ENCODE data around the gene TMCC1. TPM values are rescaled to one million over a fixed set of nuclear protein-coding genes. Genes with fewer than 3 reads are reported as not detected.
A peak's percentile ranks its signal among the peaks of the same experiment; 100 is the strongest.
"Not testable (repeated sequence)": the region's sequence is repeated elsewhere in the genome, so short reads cannot be mapped to it uniquely, and the experiment has no call there.

The TMCC1 gene
- total RNA-seq, 1 donor from 2014 or later, result 52.5 TPM

DNA sequence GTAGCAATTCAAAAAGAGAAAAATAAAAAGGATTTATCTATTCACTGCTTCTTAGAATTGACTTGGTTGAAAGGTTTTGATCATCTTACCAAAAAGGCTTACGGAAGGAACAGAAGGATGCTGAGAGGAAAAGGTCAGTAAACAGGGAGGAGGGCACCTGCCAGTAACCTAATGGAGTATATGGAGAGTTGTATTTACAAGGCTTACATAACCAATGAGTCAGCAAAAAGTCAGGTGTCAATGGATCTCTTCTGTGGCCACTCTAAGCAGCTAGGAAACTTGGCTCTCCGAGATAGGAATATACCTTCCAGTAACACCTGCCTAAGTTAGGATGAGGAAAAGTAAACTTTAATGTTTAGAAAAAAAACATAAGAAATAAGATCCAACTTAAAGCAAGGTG, 206.6 kb downstream of the TMCC1 start:
- no peaks in the 10 kb centered on the region for H3K9me3 Mint-ChIP-seq (ENCODE audit: low read depth)
- H3K27me3 Mint-ChIP-seq, result no peaks in the 10 kb centered on the region
- no peaks in the 10 kb centered on the region for H3K36me3 Mint-ChIP-seq (ENCODE audit: insufficient read depth)
- TF ChIP-seq, protein P1, sequence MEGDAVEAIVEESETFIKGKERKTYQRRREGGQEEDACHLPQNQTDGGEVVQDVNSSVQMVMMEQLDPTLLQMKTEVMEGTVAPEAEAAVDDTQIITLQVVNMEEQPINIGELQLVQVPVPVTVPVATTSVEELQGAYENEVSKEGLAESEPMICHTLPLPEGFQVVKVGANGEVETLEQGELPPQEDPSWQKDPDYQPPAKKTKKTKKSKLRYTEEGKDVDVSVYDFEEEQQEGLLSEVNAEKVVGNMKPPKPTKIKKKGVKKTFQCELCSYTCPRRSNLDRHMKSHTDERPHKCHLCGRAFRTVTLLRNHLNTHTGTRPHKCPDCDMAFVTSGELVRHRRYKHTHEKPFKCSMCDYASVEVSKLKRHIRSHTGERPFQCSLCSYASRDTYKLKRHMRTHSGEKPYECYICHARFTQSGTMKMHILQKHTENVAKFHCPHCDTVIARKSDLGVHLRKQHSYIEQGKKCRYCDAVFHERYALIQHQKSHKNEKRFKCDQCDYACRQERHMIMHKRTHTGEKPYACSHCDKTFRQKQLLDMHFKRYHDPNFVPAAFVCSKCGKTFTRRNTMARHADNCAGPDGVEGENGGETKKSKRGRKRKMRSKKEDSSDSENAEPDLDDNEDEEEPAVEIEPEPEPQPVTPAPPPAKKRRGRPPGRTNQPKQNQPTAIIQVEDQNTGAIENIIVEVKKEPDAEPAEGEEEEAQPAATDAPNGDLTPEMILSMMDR (IDR thresholded peaks at IDR 0.05; ENCODE audit: unreplicated experiment), result no peak
- DNase-seq (ENCODE audit: low spot score, unreplicated experiment), result no peak
- no peak overlapping the region for H3K4me3 Mint-ChIP-seq (ENCODE audit: low read depth)
- peak overlapping the region; percentile 39 for H3K27ac Mint-ChIP-seq
- peaks cover 56% of the 10 kb centered on the region for H3K4me1 Mint-ChIP-seq (ENCODE audit: low read depth)

DNA sequence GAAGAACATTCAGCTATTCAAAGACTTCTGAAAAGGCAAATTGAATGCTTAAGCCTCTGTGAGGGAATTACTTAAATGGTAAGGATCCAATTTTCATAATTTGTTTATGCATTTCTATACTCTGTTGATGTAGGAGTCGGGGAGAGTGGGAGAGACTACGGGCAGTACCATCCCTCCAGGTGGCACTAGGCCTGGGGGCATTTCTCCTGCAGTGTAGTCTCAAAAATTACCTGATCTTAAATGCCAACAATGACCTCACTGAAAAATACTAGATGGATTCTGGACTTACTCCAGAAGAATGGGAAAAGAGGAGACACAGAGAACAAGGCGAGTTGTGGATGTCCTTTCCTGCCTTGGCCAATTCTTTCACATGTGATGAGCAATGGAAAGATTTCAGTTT, 209.2 kb downstream of the TMCC1 start:
- Mint-ChIP-seq H3K9me3 (ENCODE audit: low read depth) (no peaks in the 10 kb centered on the region), H3K36me3 (ENCODE audit: insufficient read depth) (no peaks in the 10 kb centered on the region), H3K4me3 (ENCODE audit: low read depth) (no peak overlapping the region), H3K27ac (peak overlapping the region; percentile 23), H3K27me3 (no peaks in the 10 kb centered on the region), H3K4me1 (ENCODE audit: low read depth) (peaks cover 48% of the 10 kb centered on the region)
- TF ChIP-seq, protein P1 (IDR thresholded peaks at IDR 0.05; ENCODE audit: unreplicated experiment), result no peak
- no peak for DNase-seq (ENCODE audit: low spot score, unreplicated experiment)

DNA sequence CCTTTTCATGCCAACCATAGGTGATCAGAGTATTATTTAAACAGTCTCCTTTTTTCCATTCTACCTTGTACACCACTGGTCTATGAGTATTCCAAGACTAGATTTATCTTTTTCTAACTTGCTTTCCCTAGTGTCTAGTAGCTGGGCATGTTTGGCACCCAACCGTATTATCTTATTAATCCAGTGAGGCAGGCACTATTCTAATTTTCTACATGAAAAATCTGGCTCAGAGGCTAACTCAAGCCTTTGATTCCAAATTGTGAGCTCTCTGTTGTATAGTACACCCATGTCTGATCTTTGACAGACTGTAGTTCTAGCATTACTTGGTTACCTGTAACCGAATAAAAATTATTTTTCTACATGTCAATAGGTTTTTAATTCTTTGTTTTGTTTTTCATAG, 210.3 kb downstream of the TMCC1 start:
- TF ChIP-seq, protein P1 (IDR thresholded peaks at IDR 0.05; ENCODE audit: unreplicated experiment), result no peak
- Mint-ChIP-seq H3K36me3 (ENCODE audit: insufficient read depth) (no peaks in the 10 kb centered on the region), H3K4me1 (ENCODE audit: low read depth) (peaks cover 38% of the 10 kb centered on the region), H3K9me3 (ENCODE audit: low read depth) (no peaks in the 10 kb centered on the region), H3K27me3 (no peaks in the 10 kb centered on the region), H3K27ac (no peak overlapping the region), H3K4me3 (ENCODE audit: low read depth) (no peak overlapping the region)
- DNase-seq (ENCODE audit: low spot score, unreplicated experiment), result no peak

DNA sequence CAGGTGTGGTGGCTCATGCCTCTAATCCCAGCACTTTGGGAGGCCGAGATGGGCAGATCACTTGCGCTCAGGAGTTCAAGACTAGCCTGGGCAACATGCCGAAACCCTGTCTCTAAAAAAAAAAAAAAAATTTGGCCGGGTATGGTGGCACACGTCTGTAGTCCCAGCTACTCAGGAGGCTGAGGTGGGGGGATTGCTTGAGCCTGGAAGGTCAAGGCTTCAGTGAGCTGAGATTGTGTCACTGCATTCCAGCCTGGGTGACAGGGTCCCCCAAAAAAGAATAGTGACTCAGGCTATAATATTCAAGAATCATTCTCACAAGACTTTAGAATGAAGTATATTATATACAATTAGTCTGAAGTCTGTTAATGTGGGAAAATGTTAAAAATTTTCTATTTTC, 216.5 kb downstream of the TMCC1 start:
- Mint-ChIP-seq H3K4me1 (ENCODE audit: low read depth) (peaks cover 10% of the 10 kb centered on the region), H3K27ac (no peak overlapping the region), H3K9me3 (ENCODE audit: low read depth) (no peaks in the 10 kb centered on the region), H3K36me3 (ENCODE audit: insufficient read depth) (no peaks in the 10 kb centered on the region), H3K4me3 (ENCODE audit: low read depth) (no peak overlapping the region), H3K27me3 (no peaks in the 10 kb centered on the region)
- TF ChIP-seq, protein P1 (IDR thresholded peaks at IDR 0.05; ENCODE audit: unreplicated experiment), result no peak
- DNase-seq (ENCODE audit: low spot score, unreplicated experiment), result no peak

DNA sequence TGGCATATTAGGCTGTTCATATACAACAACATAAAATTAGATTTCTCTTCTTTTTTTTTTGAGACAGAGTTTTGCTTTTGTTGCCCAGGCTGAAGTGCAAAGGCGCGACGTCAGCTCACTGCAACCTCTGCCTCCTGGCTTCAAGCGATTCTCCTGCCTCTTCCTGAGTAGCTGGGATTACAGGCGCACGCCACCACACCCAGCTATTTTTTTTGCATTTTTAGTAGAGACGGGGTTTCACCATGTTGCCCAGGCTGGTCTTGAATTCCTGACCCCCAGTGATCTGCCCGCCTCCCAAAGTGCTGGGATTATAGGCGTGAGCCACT, 218.8 kb downstream of the TMCC1 start:
- DNase-seq (ENCODE audit: low spot score, unreplicated experiment); H3K27me3 Mint-ChIP-seq; H3K27ac Mint-ChIP-seq; H3K9me3 Mint-ChIP-seq (ENCODE audit: low read depth); H3K4me3 Mint-ChIP-seq (ENCODE audit: low read depth): not testable (repeated sequence)
- Mint-ChIP-seq H3K36me3 (ENCODE audit: insufficient read depth) (peaks cover 11% of the 10 kb centered on the region), H3K4me1 (ENCODE audit: low read depth) (peaks cover 12% of the 10 kb centered on the region)

DNA sequence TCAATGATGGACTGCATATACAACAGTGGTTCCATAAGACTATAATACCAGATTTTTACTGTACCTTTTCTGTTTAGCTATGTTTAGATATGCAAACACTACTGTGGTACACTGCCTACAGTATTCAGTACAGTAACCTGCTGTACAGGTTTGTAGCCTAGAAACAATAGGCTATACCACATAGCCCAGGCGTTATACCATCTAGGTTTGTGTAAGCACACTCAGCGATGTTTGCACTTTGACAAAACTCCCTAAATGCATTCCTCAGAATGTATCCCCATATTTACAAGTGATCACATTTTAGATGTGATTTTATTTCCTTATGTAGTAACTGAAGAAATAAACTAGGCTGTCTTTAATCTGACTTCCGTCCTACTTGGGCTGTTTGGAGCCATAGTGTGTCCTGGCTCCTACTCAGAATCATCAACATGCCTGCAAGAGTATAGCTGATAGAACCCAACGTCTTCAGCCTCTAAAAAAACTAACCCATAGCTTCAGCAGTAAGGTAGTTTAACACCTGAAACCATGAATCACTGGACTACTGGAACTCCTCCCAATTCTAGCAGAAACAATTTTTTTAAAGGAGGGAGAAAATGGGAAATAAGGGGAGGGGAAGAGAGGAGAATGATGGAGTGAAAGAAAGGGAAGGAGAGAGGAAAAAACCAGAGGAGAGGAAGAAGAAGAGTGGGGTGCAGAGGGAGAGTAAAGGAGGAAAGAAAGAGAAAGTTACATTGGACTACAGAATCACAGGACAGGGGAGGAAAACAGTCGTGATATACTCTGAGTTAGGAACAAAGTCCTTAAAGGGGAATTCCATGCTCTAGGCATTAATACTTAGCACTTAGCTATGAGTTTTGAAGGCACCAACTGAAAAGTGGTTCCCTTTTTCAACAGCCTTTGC, 219.4 kb downstream of the TMCC1 start:
- Mint-ChIP-seq H3K36me3 (ENCODE audit: insufficient read depth) (peaks cover 16% of the 10 kb centered on the region), H3K27ac (peak overlapping the region; percentile 10), H3K4me1 (ENCODE audit: low read depth) (peaks cover 12% of the 10 kb centered on the region), H3K9me3 (ENCODE audit: low read depth) (no peaks in the 10 kb centered on the region), H3K27me3 (no peaks in the 10 kb centered on the region), H3K4me3 (ENCODE audit: low read depth) (no peak overlapping the region)
- TF ChIP-seq, protein P1 (IDR thresholded peaks at IDR 0.05; ENCODE audit: unreplicated experiment), result no peak
- DNase-seq (ENCODE audit: low spot score, unreplicated experiment), result no peak

All from progenitor cell of endocrine pancreas (in vitro differentiated cells).